ENCODE measurements around the gene PCDHGB7. TPM values are rescaled to one million over a fixed set of nuclear protein-coding genes. Genes with fewer than 3 reads are reported as not detected.
"Not testable (repeated sequence)": the region's sequence is repeated elsewhere in the genome, so short reads cannot be mapped to it uniquely, and the experiment has no call there.

Gene PCDHGB7
- total RNA-seq, 1 donor from 2014 or later = 14.2 TPM

DNA sequence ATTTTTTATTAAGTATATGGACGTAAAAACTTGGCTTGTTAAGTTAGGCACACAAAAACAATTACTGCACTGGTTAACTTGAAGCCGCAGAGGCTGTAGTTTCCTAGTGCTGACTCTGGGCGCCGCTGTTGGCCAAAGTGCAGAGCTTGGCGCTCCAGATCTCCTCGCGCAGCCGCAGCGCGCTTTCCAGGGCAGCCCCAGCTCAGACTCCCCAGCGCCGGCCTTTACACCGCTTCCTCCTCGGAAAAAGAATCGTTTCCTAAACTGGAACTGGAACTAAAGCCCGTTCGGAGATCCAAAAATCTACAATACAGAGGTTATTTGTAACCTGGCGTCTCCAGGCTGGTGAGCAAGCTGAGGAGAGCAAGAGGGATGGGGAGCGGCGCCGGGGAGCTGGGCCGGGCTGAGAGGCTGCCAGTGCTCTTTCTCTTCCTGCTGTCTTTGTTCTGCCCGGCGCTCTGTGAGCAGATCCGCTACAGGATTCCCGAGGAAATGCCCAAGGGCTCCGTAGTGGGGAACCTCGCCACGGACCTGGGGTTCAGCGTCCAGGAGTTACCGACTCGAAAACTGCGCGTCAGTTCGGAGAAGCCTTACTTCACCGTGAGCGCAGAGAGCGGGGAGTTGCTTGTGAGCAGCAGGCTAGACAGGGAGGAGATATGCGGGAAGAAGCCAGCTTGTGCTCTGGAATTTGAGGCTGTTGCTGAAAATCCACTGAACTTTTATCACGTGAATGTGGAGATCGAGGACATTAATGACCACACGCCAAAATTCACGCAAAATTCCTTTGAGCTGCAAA is 19.5 kb upstream of the PCDHGB7 start, which contains the start of gene PCDHGB5:
Gene PCDHGB5 (plus strand): TSS at position 192 of the 796 bp plus-strand sequence. CDS start 181 bp downstream, at position 373.
- DNase-seq (ENCODE audit: extremely low spot score in 2 of 2); H3K27ac ChIP-seq; H3K27me3 ChIP-seq; intact Hi-C loops (cut with DNase I); H3K4me1 ChIP-seq: not testable (repeated sequence)
- TF ChIP-seq, protein P1, sequence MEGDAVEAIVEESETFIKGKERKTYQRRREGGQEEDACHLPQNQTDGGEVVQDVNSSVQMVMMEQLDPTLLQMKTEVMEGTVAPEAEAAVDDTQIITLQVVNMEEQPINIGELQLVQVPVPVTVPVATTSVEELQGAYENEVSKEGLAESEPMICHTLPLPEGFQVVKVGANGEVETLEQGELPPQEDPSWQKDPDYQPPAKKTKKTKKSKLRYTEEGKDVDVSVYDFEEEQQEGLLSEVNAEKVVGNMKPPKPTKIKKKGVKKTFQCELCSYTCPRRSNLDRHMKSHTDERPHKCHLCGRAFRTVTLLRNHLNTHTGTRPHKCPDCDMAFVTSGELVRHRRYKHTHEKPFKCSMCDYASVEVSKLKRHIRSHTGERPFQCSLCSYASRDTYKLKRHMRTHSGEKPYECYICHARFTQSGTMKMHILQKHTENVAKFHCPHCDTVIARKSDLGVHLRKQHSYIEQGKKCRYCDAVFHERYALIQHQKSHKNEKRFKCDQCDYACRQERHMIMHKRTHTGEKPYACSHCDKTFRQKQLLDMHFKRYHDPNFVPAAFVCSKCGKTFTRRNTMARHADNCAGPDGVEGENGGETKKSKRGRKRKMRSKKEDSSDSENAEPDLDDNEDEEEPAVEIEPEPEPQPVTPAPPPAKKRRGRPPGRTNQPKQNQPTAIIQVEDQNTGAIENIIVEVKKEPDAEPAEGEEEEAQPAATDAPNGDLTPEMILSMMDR (IDR thresholded peaks at IDR 0.05) = peak in 2 of 3 experiments; percentile 10 to 24
- H3K36me3 ChIP-seq = peaks cover 0 to 21% of the 10 kb centered on the region in 2 donors
- peaks cover 70% of the 10 kb centered on the region for H3K9me3 ChIP-seq
- H3K4me3 ChIP-seq = peak within 1 kb of the TSS in 1 of 2 donors; percentile 19

DNA sequence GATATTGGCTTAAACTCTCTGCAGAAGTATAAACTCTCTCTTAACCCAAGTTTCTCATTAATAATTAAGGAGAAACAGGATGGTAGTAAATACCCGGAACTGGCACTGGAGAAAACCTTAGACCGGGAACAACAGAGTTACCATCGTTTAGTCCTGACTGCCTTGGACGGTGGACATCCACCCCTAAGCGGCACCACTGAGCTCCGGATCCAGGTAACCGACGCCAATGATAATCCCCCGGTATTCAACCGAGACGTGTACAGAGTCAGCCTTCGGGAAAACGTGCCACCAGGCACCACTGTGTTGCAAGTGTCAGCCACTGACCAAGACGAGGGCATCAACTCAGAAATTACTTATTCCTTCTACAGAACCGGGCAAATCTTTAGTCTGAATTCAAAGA is 18.9 kb upstream of the PCDHGB7 start:
- no peaks in the 10 kb centered on the region for H3K27me3 ChIP-seq
- peaks cover 0 to 20% of the 10 kb centered on the region in 2 donors for H3K36me3 ChIP-seq
- H3K4me1 ChIP-seq = no peaks in the 10 kb centered on the region
- H3K4me3 ChIP-seq = no peak overlapping the region
- intact Hi-C loops (cut with DNase I) = no loop called here
- DNase-seq (ENCODE audit: extremely low spot score in 2 of 2) = no peak
- peaks cover 70% of the 10 kb centered on the region for H3K9me3 ChIP-seq
- TF ChIP-seq, protein P1 (IDR thresholded peaks at IDR 0.05) = no peak
- TF ChIP-seq POLR2A (IDR thresholded peaks at IDR 0.05) = no peak
- TF ChIP-seq POLR2AphosphoS5 (IDR thresholded peaks at IDR 0.05; ENCODE audit: insufficient read depth in 1 of 2, low read depth in 1 of 2) = no peak
- H3K27ac ChIP-seq = no peak overlapping the region

DNA sequence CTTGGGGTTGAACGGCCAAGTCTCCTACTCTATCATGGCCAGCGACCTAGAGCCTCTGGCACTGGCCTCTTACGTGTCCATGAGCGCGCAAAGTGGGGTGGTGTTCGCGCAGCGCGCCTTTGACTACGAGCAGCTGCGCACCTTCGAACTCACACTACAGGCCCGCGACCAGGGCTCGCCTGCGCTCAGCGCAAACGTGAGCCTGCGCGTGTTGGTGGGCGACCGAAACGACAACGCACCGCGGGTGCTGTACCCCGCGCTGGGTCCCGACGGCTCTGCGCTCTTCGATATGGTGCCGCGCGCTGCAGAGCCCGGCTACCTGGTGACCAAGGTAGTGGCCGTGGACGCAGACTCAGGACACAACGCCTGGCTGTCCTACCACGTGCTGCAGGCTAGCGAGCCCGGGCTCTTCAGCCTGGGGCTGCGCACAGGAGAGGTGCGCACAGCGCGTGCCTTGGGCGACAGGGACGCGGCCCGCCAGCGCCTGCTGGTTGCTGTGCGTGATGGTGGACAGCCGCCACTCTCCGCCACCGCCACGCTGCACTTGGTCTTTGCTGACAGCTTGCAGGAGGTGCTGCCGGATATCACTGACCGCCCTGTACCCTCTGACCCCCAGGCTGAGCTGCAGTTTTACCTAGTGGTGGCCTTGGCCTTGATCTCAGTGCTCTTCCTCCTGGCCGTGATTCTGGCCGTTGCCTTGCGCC is 17.8 kb upstream of the PCDHGB7 start:
- H3K36me3 ChIP-seq = peaks cover 0 to 20% of the 10 kb centered on the region in 2 donors
- TF ChIP-seq POLR2AphosphoS5 (IDR thresholded peaks at IDR 0.05; ENCODE audit: insufficient read depth in 1 of 2, low read depth in 1 of 2) = no peak
- TF ChIP-seq, protein P1 (IDR thresholded peaks at IDR 0.05) = no peak
- no peak for TF ChIP-seq POLR2A (IDR thresholded peaks at IDR 0.05)
- H3K4me1 ChIP-seq = no peaks in the 10 kb centered on the region
- DNase-seq (ENCODE audit: extremely low spot score in 2 of 2) = no peak
- H3K4me3 ChIP-seq = no peak overlapping the region
- no peaks in the 10 kb centered on the region for H3K27me3 ChIP-seq
- peaks cover 70% of the 10 kb centered on the region for H3K9me3 ChIP-seq
- H3K27ac ChIP-seq = no peak overlapping the region
- intact Hi-C loops (cut with DNase I) = no loop called here

DNA sequence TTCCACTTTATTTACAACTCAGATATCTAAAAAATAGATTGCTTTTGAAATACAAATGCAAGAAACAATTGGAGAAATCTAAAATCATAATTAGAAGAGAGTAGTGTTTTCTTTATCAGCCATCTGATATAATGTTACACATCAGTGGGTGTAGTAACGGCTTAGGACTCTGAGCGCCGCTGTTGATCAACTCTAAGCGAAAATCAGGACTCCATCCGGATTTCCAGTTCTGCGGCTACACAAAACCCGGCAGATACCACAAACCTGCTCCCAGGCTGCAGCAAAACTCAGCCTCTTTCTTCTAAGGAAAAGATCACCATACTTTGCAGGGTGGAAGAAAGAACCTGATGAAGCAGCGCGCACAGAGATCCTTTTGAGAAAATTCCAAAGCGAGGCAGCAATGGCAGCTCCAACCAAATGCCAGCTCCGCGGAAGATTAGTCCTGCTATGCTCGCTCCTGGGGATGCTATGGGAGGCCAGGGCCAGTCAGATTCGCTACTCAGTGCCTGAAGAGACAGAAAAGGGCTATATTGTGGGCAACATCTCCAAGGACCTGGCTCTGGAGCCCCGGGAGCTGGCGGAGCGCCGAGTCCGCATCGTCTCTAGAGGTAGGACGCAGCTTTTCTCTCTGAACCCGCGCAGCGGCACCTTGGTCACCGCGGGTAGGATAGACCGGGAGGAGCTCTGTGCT is 14.8 kb upstream of the PCDHGB7 start, which contains the start of gene PCDHGA9:
Gene PCDHGA9 (plus strand): TSS at position 226 of the 691 bp plus-strand sequence. CDS start 175 bp downstream, at position 401.
- H3K27me3 ChIP-seq = no peaks in the 10 kb centered on the region

More for the DNA sequence above, 14.8 kb upstream of the PCDHGB7 start, which contains the start of gene PCDHGA9:
- H3K36me3 ChIP-seq = peaks cover 0 to 20% of the 10 kb centered on the region in 2 donors
- TF ChIP-seq, protein P1 (IDR thresholded peaks at IDR 0.05) = peak in 1 of 3 experiments; percentile 13
- no peak for TF ChIP-seq POLR2AphosphoS5 (IDR thresholded peaks at IDR 0.05; ENCODE audit: insufficient read depth in 1 of 2, low read depth in 1 of 2)
- intact Hi-C loops (cut with DNase I) = no loop called here
- H3K9me3 ChIP-seq = peaks cover 79% of the 10 kb centered on the region
- H3K4me3 ChIP-seq = peak within 1 kb of the TSS; percentile 14 to 24
- DNase-seq (ENCODE audit: extremely low spot score in 2 of 2) = no peak
- H3K27ac ChIP-seq = no peak within 1 kb of the TSS
- no peaks in the 10 kb centered on the region for H3K4me1 ChIP-seq

Data from vagina (tissue), 2 donors.